GM12891 (cell line): ENCODE data around the gene CDH13.

ENCODE experiments used
- POLR2A ChIP-seq: IDR thresholded peaks from 2 replicates; pipeline ENCODE4 v1.6.1; 2011; ENCODE audit warnings: low read depth, low read length, control low read depth
- POLR2AphosphoS5 ChIP-seq: IDR thresholded peaks from 2 replicates; pipeline ENCODE4 v1.6.1; 2011; ENCODE audit warnings: low read depth, low read length, control low read depth
- SPI1 ChIP-seq: IDR thresholded peaks from 2 replicates; pipeline ENCODE4 v1.6.1; 2011; ENCODE audit warnings: low read depth, low read length, control low read depth
- TAF1 ChIP-seq: IDR thresholded peaks from 2 replicates; pipeline ENCODE4 v1.6.1; 2011; ENCODE audit warnings: low read depth, low read length, control low read depth

DNA sequence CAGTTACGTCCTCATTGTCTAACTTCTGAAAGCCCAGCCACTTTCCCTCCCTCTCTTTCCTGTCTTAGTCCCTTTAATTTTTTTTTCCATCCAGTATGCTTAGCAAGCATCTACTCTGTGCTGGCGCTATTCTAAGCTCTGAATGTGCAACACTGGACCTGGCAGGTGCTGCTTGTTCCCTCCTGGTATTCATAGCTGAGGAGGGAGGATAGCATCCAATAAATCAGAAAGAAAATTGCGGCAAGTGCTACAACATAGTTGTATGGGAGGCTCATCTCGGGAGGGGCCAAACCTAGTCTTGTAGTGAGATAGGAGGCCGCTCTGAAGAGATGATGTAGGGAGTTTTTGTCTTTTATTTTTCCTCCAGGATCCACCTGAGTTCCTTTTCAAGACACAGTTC is 723.7 kb downstream of the CDH13 start:
- TF ChIP-seq POLR2A, result no peak
- no peak for TF ChIP-seq POLR2AphosphoS5
- TF ChIP-seq TAF1, result no peak
- TF ChIP-seq SPI1, result no peak
